RWPE2 (cell line): ENCODE data around the gene FARP2.
A peak's percentile ranks its signal among the peaks of the same experiment; 100 is the strongest.

Experiments
- ATAC-seq: fragments of 200-7000 bp; cut with Tn5 transposase; 3 replicates; pipeline ENCODE4 v1.9.1; 2021; ENCODE audit warnings: low read depth
- DNase-seq: peaks from one replicate; pipeline ENCODE4 v3.0.0-alpha.2; 2020; ENCODE audit warnings: low spot score
- H3K27ac ChIP-seq: fragments of 450-650 bp; 2 replicates; pipeline ENCODE4 v1.5.1; 2017; ENCODE audit warnings: mild to moderate bottlenecking; ENCODE audit not compliant: poor library complexity, severe bottlenecking
- H3K27me3 ChIP-seq: fragments of 250-450 bp; sonication (Bioruptor Pico); 2 replicates; pipeline ENCODE4 v1.5.1; 2021; ENCODE audit warnings: mild to moderate bottlenecking, moderate library complexity; ENCODE audit not compliant: insufficient read depth, poor library complexity, severe bottlenecking
- H3K36me3 ChIP-seq: fragments of 250-450 bp; sonication (Bioruptor Pico); 2 replicates; pipeline ENCODE4 v1.5.1; 2020; ENCODE audit warnings: low read depth, mild to moderate bottlenecking, moderate library complexity
- H3K4me1 ChIP-seq: fragments of 250-450 bp; sonication (Bioruptor Pico); 2 replicates; pipeline ENCODE4 v1.5.1; 2021; ENCODE audit warnings: mild to moderate bottlenecking, moderate library complexity; ENCODE audit not compliant: insufficient read depth, poor library complexity, severe bottlenecking
- H3K4me3 ChIP-seq: fragments of 250-450 bp; sonication (Bioruptor Pico); 2 replicates; pipeline ENCODE4 v1.5.1; 2021; ENCODE audit warnings: mild to moderate bottlenecking, moderate library complexity; ENCODE audit not compliant: severe bottlenecking
- H3K9me3 ChIP-seq: fragments of 250-450 bp; sonication (Bioruptor Pico); 2 replicates; pipeline ENCODE4 v1.5.1; 2021; ENCODE audit warnings: mild to moderate bottlenecking, moderate library complexity; ENCODE audit not compliant: severe bottlenecking
- TF ChIP-seq, protein P1 (sequence below): fragments of 450-650 bp; IDR thresholded peaks from one replicate; pipeline ENCODE4 v1.5.1; 2017; ENCODE audit warnings: mild to moderate bottlenecking, moderate library complexity; ENCODE audit not compliant: poor library complexity, severe bottlenecking

Gene FARP2

DNA sequence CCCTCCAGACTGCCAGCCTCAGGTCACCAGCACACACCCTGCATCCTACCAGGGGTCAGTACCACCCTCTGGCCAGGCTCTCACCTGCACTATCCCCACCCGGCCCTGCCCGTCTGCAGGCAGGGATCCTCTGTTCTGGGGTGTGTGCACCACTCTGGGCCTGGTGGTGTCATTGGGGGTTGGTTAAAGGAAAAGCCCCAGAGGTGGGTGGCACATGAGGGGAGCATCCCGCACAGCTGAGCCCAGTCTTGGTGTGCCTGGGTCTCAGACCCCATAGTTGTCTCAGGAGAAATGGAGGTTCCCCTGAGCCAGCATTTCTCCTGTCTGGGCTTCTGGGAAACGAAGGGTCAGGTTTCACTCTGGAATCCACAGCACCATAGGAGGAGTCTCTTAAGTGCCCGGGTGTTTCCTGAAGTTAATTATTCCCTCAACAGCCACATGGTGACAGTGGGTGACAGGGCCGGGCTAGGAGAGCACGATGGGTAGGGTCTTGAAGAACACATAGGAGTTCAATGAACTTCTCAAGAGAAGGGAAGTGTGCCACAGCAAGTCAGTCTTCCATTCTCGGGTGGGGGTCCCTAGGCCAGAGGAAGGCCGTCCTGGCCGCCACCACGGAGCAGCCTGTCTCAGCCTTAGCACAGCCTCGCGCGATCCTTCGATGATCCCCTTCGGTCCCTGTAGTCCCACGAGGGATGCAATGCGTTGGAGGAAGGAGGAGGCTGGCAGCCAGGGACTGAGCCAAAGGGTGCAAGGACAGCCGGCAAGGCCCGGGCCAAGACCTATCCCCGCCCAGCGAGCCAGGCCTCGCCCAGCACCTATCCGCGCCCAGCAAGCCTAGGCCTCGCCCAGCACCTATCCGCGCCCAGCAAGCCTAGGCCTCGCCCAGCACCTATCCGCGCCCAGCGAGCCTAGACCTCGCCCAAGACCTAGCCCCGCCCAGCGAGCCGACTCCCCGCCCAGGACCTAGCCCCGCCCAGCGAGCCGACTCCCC is 1.1 kb upstream of the FARP2 start:
- DNase-seq (peak; percentile 90), ATAC-seq (peak; percentile 79)
- Histone ChIP-seq H3K9me3 (no peaks in the 10 kb centered on the region), H3K4me3 (no peak overlapping the region), H3K27ac (peak overlapping the region; percentile 9), H3K27me3 (no peaks in the 10 kb centered on the region), H3K36me3 (peaks cover 47% of the 10 kb centered on the region), H3K4me1 (peaks cover 11% of the 10 kb centered on the region)
- TF ChIP-seq, protein P1, sequence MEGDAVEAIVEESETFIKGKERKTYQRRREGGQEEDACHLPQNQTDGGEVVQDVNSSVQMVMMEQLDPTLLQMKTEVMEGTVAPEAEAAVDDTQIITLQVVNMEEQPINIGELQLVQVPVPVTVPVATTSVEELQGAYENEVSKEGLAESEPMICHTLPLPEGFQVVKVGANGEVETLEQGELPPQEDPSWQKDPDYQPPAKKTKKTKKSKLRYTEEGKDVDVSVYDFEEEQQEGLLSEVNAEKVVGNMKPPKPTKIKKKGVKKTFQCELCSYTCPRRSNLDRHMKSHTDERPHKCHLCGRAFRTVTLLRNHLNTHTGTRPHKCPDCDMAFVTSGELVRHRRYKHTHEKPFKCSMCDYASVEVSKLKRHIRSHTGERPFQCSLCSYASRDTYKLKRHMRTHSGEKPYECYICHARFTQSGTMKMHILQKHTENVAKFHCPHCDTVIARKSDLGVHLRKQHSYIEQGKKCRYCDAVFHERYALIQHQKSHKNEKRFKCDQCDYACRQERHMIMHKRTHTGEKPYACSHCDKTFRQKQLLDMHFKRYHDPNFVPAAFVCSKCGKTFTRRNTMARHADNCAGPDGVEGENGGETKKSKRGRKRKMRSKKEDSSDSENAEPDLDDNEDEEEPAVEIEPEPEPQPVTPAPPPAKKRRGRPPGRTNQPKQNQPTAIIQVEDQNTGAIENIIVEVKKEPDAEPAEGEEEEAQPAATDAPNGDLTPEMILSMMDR, result no peak

DNA sequence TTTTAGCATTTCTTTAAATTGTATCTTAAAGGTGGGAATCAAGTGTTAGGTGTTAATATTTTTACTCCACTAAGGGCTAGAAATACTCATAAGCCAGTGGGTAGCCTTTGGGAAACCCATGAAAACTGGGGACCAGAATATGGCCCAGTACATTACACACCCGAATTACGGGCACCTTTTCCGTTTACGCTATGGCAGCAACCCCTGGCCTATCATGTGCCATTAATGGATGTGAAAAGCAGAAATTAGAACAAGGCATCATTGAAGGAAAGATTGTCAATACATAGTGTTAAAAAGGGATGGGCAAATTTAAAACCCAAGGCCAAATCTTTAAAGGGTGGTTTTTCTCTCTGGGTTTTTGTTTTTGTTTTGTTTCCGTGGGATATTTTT is 781 bp downstream of the FARP2 start:
- no peak for ATAC-seq
- Histone ChIP-seq H3K4me3 (peak overlapping the region; percentile 78), H3K27me3 (no peaks in the 10 kb centered on the region), H3K4me1 (peaks cover 11% of the 10 kb centered on the region), H3K27ac (peak overlapping the region; percentile 56), H3K36me3 (peaks cover 28% of the 10 kb centered on the region), H3K9me3 (no peaks in the 10 kb centered on the region)
- TF ChIP-seq, protein P1, result no peak
- no peak for DNase-seq

DNA sequence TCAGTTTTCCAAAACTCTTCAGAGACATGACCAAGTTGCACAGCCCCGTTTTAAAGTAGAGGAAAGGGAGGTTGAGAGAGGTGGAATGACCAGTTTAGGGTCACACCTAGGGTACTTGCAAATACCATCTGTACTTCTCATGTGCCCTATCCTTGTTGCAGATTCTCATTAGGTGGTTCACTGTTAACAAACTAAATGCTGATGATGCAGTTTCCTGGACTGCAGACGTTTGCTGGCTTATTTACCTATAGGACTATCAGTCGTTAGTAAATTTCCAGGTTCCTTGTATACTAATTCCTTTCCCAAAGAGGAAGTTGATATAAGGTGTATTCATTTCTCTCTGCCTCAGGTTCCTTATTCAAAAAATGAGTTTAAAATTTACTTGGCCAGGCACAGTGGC is 1.4 kb downstream of the FARP2 start:
- Histone ChIP-seq H3K4me3 (peak overlapping the region; percentile 78), H3K27ac (no peak overlapping the region), H3K9me3 (no peaks in the 10 kb centered on the region), H3K4me1 (peaks cover 11% of the 10 kb centered on the region), H3K36me3 (peaks cover 21% of the 10 kb centered on the region), H3K27me3 (no peaks in the 10 kb centered on the region)
- ATAC-seq (no peak), DNase-seq (no peak)
- TF ChIP-seq, protein P1, result no peak

DNA sequence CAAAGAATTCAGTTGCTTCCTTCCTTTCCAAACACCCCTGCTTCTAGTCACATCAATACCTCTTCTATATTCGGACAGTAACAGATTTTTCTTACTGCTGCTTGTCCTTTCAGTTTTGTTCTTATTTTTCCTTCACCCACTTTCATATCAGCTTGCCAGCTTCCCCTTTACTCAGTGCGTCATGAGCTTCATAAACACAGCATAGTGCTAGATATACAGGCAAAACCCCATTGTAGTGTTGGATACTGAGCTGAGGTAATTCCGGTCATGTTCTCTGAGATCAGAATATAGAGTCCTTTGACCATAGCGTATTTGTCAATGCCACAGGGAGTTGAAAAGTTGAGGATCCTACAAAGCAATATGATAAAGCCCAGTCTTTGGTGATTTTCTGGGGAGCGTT is 2.4 kb downstream of the FARP2 start:
- Histone ChIP-seq H3K27ac (no peak overlapping the region), H3K4me3 (no peak overlapping the region)
- no peak for ATAC-seq

More for the DNA sequence above, 2.4 kb downstream of the FARP2 start:
- DNase-seq, result no peak
- H3K27me3 ChIP-seq, result no peaks in the 10 kb centered on the region
- H3K36me3 ChIP-seq, result peaks cover 13% of the 10 kb centered on the region
- peaks cover 11% of the 10 kb centered on the region for H3K4me1 ChIP-seq
- TF ChIP-seq, protein P1, result no peak
- no peaks in the 10 kb centered on the region for H3K9me3 ChIP-seq
